A549 (cell line): ENCODE measurements around the gene ITSN1. TPM values are rescaled to one million over a fixed set of nuclear protein-coding genes. Genes with fewer than 3 reads are reported as not detected.
"Not testable (repeated sequence)": the region's sequence is repeated elsewhere in the genome, so short reads cannot be mapped to it uniquely, and the experiment has no call there.

Source experiments
- ATAC-seq, 2 experiments: fragments of 200-7000 bp in 1 of 2; fragments of >200 bp in 1 of 2; cut with Nextera tagmentation in 1 of 2; cut with Tn5 transposase in 1 of 2; 3 replicates each; pipeline versions ENCODE4 v1.8.0 to v1.9.1; 2018 to 2020; ENCODE audit warnings: mild to moderate bottlenecking in 1 of 2, moderate library complexity in 1 of 2
- CTCF ChIA-PET: fragments of 300-600 bp; sonication (Branson Sonifier 250); formaldehyde crosslinking; extraction: SDS; loops from one replicate; lab custom pipeline; 2021; ENCODE audit warnings: antibody characterized with exemption, inconsistent platforms; lab: Yijun Ruan, JAX
- POLR2A ChIA-PET: fragments of 350-600 bp; formaldehyde crosslinking; extraction: SDS; loops from one replicate; lab custom pipeline; 2021; ENCODE audit warnings: antibody characterized with exemption, inconsistent platforms; lab: Yijun Ruan, JAX
- DNase-seq, 2 experiments: peaks; one replicate each; pipeline versions ENCODE4 v3.0.0 to v3.0.0-alpha.2; 2011 to 2016; ENCODE audit warnings: low read depth in 1 of 2, low spot score in 1 of 2
- FAIRE-seq: peaks from 2 replicates; lab custom pipeline; 2011; peaks lifted over from hg19 to GRCh38; lab: Jason Lieb, UNC
- H3K27ac ChIP-seq, 2 experiments: fragments of >200 bp; sonication (Bioruptor Twin); formaldehyde crosslinking; 3 replicates each; pipeline ENCODE4 v1.5.1; 2016 to 2017
- H3K4me1 ChIP-seq: fragments of >200 bp; sonication (Bioruptor Twin); formaldehyde crosslinking; 3 replicates; pipeline ENCODE4 v1.6.1; 2016
- H3K4me2 ChIP-seq: fragments of >200 bp; sonication (Bioruptor Twin); formaldehyde crosslinking; 3 replicates; pipeline ENCODE4 v1.6.1; 2016
- H3K4me3 ChIP-seq: fragments of >200 bp; sonication (Bioruptor Twin); formaldehyde crosslinking; 3 replicates; pipeline ENCODE4 v1.5.1; 2016
- H3K9me3 ChIP-seq: fragments of >200 bp; sonication (Bioruptor Twin); formaldehyde crosslinking; 3 replicates; pipeline ENCODE4 v1.6.1; 2016
- EHF ChIP-seq: fragments of 250-450 bp; sonication (Bioruptor Pico); IDR thresholded peaks from 2 replicates; pipeline ENCODE4 v1.5.0; 2020; ENCODE audit warnings: mild to moderate bottlenecking
- ESRRA ChIP-seq: fragments of 150-350 bp; IDR thresholded peaks from 2 replicates; pipeline ENCODE4 v1.6.1; 2014; ENCODE audit warnings: mild to moderate bottlenecking, low read length, borderline replicate concordance
- FOSL2 ChIP-seq, 2 experiments: fragments of 450-650 bp in 1 of 2; fragments of >200 bp in 1 of 2; sonication (Bioruptor Twin) in 1 of 2; formaldehyde crosslinking; IDR thresholded peaks; 2 replicates each; pipeline versions ENCODE4 v1.5.0 to v1.6.1; 2016 to 2020; ENCODE audit warnings: mild to moderate bottlenecking in 1 of 2, moderate library complexity in 1 of 2
- HDAC2 ChIP-seq: fragments of 200-600 bp; sonication (generic); IDR thresholded peaks from 2 replicates; pipeline ENCODE4 v1.6.1; 2016
- KDM1A ChIP-seq: fragments of 200-600 bp; sonication (generic); IDR thresholded peaks from 2 replicates; pipeline ENCODE4 v1.6.1; 2016; ENCODE audit warnings: low read depth, mild to moderate bottlenecking
- RAD21 ChIP-seq, 2 experiments: fragments of >200 bp in 1 of 2; sonication (Bioruptor Twin) in 1 of 2; formaldehyde crosslinking in 1 of 2; IDR thresholded peaks in 1 of 2; conservative IDR thresholded peaks in 1 of 2; 2 replicates in 1 of 2; 3 replicates in 1 of 2; pipeline ENCODE4 v1.6.1; 2012 to 2018; ENCODE audit warnings: inconsistent platforms in 1 of 2
- RARB ChIP-seq: fragments of 250-450 bp; sonication (Bioruptor Pico); IDR thresholded peaks from 2 replicates; pipeline ENCODE4 v1.8.0; 2021; ENCODE audit warnings: mild to moderate bottlenecking, moderate library complexity
- SMC3 ChIP-seq: fragments of >200 bp; sonication (Bioruptor Twin); formaldehyde crosslinking; IDR thresholded peaks from 3 replicates; pipeline ENCODE4 v1.6.1; 2018; ENCODE audit warnings: inconsistent platforms
- ZFP36 ChIP-seq: fragments of 450-650 bp; IDR thresholded peaks from 2 replicates; pipeline ENCODE4 v1.6.1; 2014; ENCODE audit warnings: borderline replicate concordance; ENCODE audit not compliant: partially characterized antibody
- WGBS: methylation state at CpG from one replicate; pipeline ENCODE4 v1.1.6; 2017; ENCODE audit errors: missing lambda C conversion rate; 5-methylcytosine and 5-hydroxymethylcytosine counted together
- polyA plus RNA-seq, 4 experiments: library from polyadenylated mRNA; depleted of rRNA in 3 of 4; stranded (reverse); fragments of >200 nt; fragmentation: RNase III in 1 of 4; extraction: RNeasy Plus Mini Kit Qiagen cat#74134 plus additional on column Dnase treatment in 1 of 4; gene quantifications; 2 replicates in 3 of 4; 3 replicates in 1 of 4; pipeline ENCODE4 v1.2.3, GENCODE V29; 2011 to 2017
- TF ChIP-seq, protein P1 (sequence below): fragments of >200 bp; sonication (Bioruptor Twin); formaldehyde crosslinking; IDR thresholded peaks from 3 replicates; pipeline ENCODE4 v1.5.1; 2016
- TF ChIP-seq, protein P2 (sequence below): IDR thresholded peaks from 2 replicates; pipeline ENCODE4 v1.6.1; 2012
- TF ChIP-seq, protein P3 (sequence below): fragments of 150-350 bp; IDR thresholded peaks from 2 replicates; pipeline ENCODE4 v1.6.1; 2014; ENCODE audit warnings: low read depth, mild to moderate bottlenecking, low read length

The ITSN1 gene
- polyA plus RNA-seq, 2 of the 4 experiments (the other 2 are of a cell fraction), result 15.2 to 23.7 TPM

DNA sequence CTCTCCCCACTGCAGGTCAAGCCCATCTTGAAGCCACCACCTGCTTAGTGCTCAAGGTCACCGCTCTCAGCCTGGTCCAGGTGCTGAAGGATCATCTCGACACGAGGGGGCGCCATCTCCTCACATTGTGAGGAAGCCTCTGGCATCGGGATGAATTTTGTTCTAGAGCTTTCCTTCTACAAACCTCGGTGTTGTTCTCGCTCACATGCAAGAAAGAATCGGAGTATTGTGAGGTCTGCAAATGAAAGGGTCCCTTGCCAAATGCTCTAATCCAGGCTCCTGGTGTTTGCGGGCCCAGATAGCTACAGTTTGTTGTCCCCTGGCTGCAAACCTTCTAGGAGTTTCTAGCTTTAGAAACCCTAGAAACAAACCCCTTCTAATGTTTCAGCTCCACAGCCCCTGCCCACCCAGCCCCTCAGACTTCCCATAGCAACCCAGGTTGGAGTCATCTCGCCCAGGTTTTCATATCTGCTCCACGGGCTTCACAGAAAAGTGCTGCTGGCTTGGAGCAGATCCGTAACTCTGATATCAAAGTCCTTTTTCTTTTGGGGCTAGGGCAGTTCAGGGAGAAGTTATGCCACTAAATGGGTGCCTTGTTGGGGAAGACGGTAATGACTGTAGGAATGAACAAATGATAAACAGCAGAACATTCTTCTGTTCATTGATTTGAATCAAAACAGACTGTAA, 281.9 kb downstream of the ITSN1 start:
- Histone ChIP-seq H3K9me3 (no peaks in the 10 kb centered on the region), H3K4me2 (peak overlapping the region; percentile 67), H3K27ac (peak overlapping the region; percentile 39 to 67; a peak in 3 of 6 replicates), H3K4me1 (peaks cover 5% of the 10 kb centered on the region; the same call in 1 of the 3 replicates), H3K4me3 (no peak overlapping the region)
- WGBS, result 25% methylated on average over 12 of the region's 13 CpGs
- DNase-seq (peak; percentile 48 to 76), FAIRE-seq (no peak), ATAC-seq (peak; percentile 98)
- peak; percentile 92 for TF ChIP-seq SMC3
- TF ChIP-seq EHF, result no peak
- TF ChIP-seq, protein P1, sequence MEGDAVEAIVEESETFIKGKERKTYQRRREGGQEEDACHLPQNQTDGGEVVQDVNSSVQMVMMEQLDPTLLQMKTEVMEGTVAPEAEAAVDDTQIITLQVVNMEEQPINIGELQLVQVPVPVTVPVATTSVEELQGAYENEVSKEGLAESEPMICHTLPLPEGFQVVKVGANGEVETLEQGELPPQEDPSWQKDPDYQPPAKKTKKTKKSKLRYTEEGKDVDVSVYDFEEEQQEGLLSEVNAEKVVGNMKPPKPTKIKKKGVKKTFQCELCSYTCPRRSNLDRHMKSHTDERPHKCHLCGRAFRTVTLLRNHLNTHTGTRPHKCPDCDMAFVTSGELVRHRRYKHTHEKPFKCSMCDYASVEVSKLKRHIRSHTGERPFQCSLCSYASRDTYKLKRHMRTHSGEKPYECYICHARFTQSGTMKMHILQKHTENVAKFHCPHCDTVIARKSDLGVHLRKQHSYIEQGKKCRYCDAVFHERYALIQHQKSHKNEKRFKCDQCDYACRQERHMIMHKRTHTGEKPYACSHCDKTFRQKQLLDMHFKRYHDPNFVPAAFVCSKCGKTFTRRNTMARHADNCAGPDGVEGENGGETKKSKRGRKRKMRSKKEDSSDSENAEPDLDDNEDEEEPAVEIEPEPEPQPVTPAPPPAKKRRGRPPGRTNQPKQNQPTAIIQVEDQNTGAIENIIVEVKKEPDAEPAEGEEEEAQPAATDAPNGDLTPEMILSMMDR, result peak; percentile 73
- peak; percentile 94 for TF ChIP-seq RAD21 (conservative IDR thresholded peaks at IDR 0.05 in 1 of 2, IDR thresholded peaks at IDR 0.05 in 1 of 2)
- TF ChIP-seq, protein P2, sequence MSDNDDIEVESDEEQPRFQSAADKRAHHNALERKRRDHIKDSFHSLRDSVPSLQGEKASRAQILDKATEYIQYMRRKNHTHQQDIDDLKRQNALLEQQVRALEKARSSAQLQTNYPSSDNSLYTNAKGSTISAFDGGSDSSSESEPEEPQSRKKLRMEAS, result peak; percentile 49; the same call in 1 of the 2 replicates
- TF ChIP-seq, protein P3, sequence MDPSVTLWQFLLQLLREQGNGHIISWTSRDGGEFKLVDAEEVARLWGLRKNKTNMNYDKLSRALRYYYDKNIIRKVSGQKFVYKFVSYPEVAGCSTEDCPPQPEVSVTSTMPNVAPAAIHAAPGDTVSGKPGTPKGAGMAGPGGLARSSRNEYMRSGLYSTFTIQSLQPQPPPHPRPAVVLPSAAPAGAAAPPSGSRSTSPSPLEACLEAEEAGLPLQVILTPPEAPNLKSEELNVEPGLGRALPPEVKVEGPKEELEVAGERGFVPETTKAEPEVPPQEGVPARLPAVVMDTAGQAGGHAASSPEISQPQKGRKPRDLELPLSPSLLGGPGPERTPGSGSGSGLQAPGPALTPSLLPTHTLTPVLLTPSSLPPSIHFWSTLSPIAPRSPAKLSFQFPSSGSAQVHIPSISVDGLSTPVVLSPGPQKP, result no peak
- peak; percentile 80; the same call in 1 of the 2 replicates for TF ChIP-seq ESRRA
- ChIA-PET POLR2A (interaction anchor here (1.3 to 1.8 kb wide), 2 partner anchors 149 to 424 kb away, joined by 7 to 11 read pairs; partner anchors contain the start of genes MRPS6 and SLC5A3), CTCF (interaction anchor here (0.6 to 8.9 kb wide), 68 partner anchors 10 to 702 kb away, joined by 3 to 239 read pairs (median 4); partner anchors contain the start of genes ATP5PO, MRPS6 and SLC5A3)

DNA sequence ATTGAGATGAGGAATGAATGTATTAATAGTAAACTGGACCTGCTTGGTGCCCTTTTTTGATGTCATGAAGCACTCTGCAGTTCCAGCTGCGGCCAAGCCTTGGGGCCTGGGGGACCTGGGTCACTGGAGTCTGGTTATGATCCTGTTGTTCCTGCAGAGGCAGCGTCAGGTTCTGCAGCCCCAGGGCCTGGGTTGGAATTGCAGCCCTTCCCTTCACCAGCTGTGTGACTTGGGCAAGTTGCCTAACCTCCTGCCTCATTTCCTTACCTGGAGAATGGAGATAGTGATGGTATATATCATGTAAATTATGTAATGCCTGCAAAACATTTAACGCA, 282.4 kb downstream of the ITSN1 start:
- DNase-seq (no peak), ATAC-seq (peak; percentile 40 to 70; a peak in 4 of 6 replicates), FAIRE-seq (no peak)
- peaks cover 5% of the 10 kb centered on the region; the same call in 1 of the 3 replicates for H3K4me1 ChIP-seq
- H3K27ac ChIP-seq, result no peak overlapping the region; a peak in 1 of 6 replicates
- TF ChIP-seq HDAC2 (no peak), FOSL2 (IDR thresholded peaks at IDR 0.05) (no peak), FOSL2 (CRISPR knock-in tag; IDR thresholded peaks at IDR 0.05) (no peak), KDM1A (no peak), RARB (CRISPR knock-in tag) (no peak), ZFP36 (no peak)
- H3K9me3 ChIP-seq, result no peaks in the 10 kb centered on the region
- ChIA-PET CTCF (interaction anchor here (0.7 to 8.9 kb wide), 38 partner anchors 10 to 701 kb away, joined by 3 to 239 read pairs (median 5); partner anchors contain the start of gene ATP5PO), POLR2A (interaction anchor here (1.8 kb wide), 1 partner anchor 149 kb away, joined by 11 read pairs; the partner anchor contains the start of genes MRPS6 and SLC5A3)
- 67% methylated on average over 3 of the region's 3 CpGs for WGBS
- no peak overlapping the region for H3K4me3 ChIP-seq
- H3K4me2 ChIP-seq, result no peak overlapping the region

DNA sequence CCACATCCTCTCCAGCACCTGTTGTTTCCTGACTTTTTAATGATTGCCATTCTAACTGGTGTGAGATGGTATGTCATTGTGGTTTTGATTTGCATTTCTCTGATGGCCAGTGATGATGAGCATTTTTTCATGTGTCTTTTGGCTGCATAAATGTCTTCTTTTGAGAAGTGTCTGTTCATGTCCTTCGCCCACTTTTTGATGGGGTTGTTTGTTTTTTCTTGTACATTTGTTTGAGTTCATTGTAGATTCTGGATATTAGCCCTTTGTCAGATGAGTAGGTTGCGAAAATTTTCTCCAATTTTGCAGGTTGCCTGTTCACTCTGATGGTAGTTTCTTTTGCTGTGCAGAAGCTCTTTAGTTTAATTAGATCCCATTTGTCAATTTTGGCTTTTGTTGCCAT, 283.9 kb downstream of the ITSN1 start:
- FAIRE-seq, result not testable (repeated sequence)

DNA sequence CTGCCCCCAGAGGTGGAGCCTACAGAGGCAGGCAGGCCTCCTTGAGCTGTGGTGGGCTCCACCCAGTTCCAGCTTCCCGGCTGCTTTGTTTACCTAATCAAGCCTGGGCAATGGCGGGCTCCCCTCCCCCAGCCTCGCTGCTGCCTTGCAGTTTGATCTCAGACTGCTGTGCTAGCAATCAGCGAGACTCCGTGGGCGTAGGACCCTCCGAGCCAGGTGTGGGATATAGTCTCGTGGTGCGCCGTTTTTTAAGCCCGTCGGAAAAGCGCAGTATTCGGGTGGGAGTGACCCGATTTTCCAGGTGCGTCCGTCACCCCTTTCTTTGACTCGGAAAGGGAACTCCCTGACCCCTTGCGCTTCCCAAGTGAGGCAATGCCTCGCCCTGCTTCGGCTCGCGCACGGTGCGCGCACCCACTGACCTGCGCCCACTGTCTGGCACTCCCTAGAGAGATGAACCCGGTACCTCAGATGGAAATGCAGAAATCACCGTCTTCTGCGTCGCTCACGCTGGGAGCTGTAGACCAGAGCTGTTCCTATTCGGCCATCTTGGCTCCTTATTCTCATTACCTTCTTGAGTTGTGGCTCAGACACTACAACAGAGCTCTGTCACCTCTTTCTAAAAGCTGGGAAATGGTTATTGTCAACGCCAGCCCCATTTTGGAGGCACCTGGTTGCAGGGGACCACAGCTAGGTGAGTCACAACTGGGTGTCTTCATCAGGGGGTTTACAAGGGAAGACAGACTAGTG, 288.9 kb downstream of the ITSN1 start:
- H3K27ac ChIP-seq, FAIRE-seq, POLR2A ChIA-PET, H3K9me3 ChIP-seq, DNase-seq, H3K4me2 ChIP-seq, H3K4me1 ChIP-seq, ATAC-seq, CTCF ChIA-PET, H3K4me3 ChIP-seq: not testable (repeated sequence)
- WGBS, result 81% methylated on average over 7 of the region's 34 CpGs

More for the DNA sequence above, 283.9 kb downstream of the ITSN1 start:
- CTCF ChIA-PET, H3K4me2 ChIP-seq, POLR2A ChIA-PET, H3K9me3 ChIP-seq, H3K27ac ChIP-seq, ATAC-seq, DNase-seq, H3K4me3 ChIP-seq, H3K4me1 ChIP-seq: not testable (repeated sequence)
- 32% methylated on average over 2 of the region's 2 CpGs for WGBS
